HEK293T (cell line): ENCODE results near the gene C1orf105.

ENCODE experiments used
- ARNT ChIP-seq: fragments of 450-650 bp; IDR thresholded peaks from 2 replicates; pipeline ENCODE4 v1.6.1; 2017; ENCODE audit warnings: mild to moderate bottlenecking
- BHLHE40 ChIP-seq: fragments of 450-650 bp; IDR thresholded peaks from 2 replicates; pipeline ENCODE4 v1.6.1; 2016; ENCODE audit warnings: mild to moderate bottlenecking, moderate library complexity, borderline replicate concordance
- FOXM1 ChIP-seq: fragments of 450-650 bp; IDR thresholded peaks from 2 replicates; pipeline ENCODE4 v1.6.1; 2017; ENCODE audit warnings: mild to moderate bottlenecking, borderline replicate concordance
- HDGF ChIP-seq: fragments of 450-650 bp; IDR thresholded peaks from 2 replicates; pipeline ENCODE4 v1.6.1; 2017; ENCODE audit warnings: antibody characterized with exemption, borderline replicate concordance
- SP1 ChIP-seq: fragments of 450-650 bp; IDR thresholded peaks from 2 replicates; pipeline ENCODE4 v1.6.1; 2017
- SUZ12 ChIP-seq: fragments of 450-650 bp; IDR thresholded peaks from 2 replicates; pipeline ENCODE4 v1.6.1; 2016; ENCODE audit warnings: mild to moderate bottlenecking
- TARDBP ChIP-seq: fragments of 450-650 bp; IDR thresholded peaks from 2 replicates; pipeline ENCODE4 v1.6.1; 2016
- ZNF384 ChIP-seq: fragments of 450-650 bp; IDR thresholded peaks from 2 replicates; pipeline ENCODE4 v1.6.1; 2016

DNA sequence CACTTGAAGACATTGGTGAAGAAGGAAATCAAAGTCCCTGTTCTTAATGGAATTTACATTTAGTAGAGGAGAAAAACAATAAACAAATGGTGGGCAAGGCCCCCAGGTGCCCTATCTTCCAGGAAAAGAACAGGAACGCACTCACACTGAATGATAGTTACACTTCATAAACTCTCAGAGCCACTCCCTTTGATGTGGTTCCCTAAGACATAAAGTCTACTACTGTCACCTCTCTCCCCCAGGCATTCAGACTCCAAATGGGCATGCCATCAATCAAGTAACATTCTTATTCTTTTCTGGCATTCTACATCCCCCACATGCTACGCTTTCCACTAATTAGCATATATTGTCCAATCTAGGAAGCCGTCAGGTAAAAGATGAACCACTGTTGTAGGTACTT, 59.9 kb downstream of the C1orf105 start:
- TF ChIP-seq FOXM1 (no peak), TARDBP (no peak), BHLHE40 (no peak), ZNF384 (no peak), HDGF (no peak), ARNT (no peak), SP1 (no peak), SUZ12 (no peak)
